Activated CD4-positive, CD25-positive, alpha-beta regulatory T cell (primary cell): ENCODE measurements around the gene PCP4L1.
"Not testable (repeated sequence)": the region's sequence is repeated elsewhere in the genome, so short reads cannot be mapped to it uniquely, and the experiment has no call there.

Source experiments
- DNase-seq, 4 experiments: peaks; one replicate each; lab custom pipeline; 2025; lab: John Stamatoyannopoulos, UW

Gene PCP4L1

GRCh38 chr1:161315841-161316674 is 57.5 kb downstream of the PCP4L1 start:
- DNase-seq = not testable (repeated sequence)

GRCh38 chr1:161324020-161324419 is 65.5 kb downstream of the PCP4L1 start:
- DNase-seq = no peak

- DNase-seq = no peak
Observed at GRCh38 chr1:161330346-161330745, 71.8 kb downstream of the PCP4L1 start.

GRCh38 chr1:161333166-161333565 is 74.6 kb downstream of the PCP4L1 start:
- DNase-seq = no peak
